Brain microvascular endothelial cell (primary cell): ENCODE data around the gene ANKFY1.
A peak's percentile ranks its signal among the peaks of the same experiment; 100 is the strongest.

Experiments
- DNase-seq: peaks from one replicate; pipeline ENCODE4 v3.0.0-alpha.2; 2020
- H3K27ac ChIP-seq: fragments of 250-450 bp; sonication (Bioruptor Pico); 2 replicates; pipeline ENCODE4 v1.5.1; 2020; ENCODE audit warnings: mild to moderate bottlenecking, moderate library complexity
- H3K27me3 ChIP-seq: fragments of 250-450 bp; sonication (Bioruptor Pico); replicated peaks from 2 replicates; pipeline ENCODE4 v1.5.1; 2020; ENCODE audit warnings: mild to moderate bottlenecking
- H3K36me3 ChIP-seq: fragments of 250-450 bp; sonication (Bioruptor Pico); replicated peaks from 2 replicates; pipeline ENCODE4 v1.5.1; 2020; ENCODE audit warnings: mild to moderate bottlenecking
- H3K4me3 ChIP-seq: 2 replicates; pipeline ENCODE4 v1.5.1; 2011; ENCODE audit warnings: low read depth, mild to moderate bottlenecking, control low read depth, low read length, moderate library complexity
- CTCF ChIP-seq: IDR thresholded peaks from 2 replicates; pipeline ENCODE4 v1.5.1; 2011; ENCODE audit warnings: low read depth, mild to moderate bottlenecking, moderate library complexity, low read length, control low read depth, inconsistent platforms; ENCODE audit errors: missing control alignments
- in situ Hi-C: cut with HindIII; loops from 2 replicates; pipeline ENCODE4 v1.10.0; 2017; ENCODE audit warnings: low sequenced_read_pairs, low pct_ligation_motif_present

Gene ANKFY1

DNA sequence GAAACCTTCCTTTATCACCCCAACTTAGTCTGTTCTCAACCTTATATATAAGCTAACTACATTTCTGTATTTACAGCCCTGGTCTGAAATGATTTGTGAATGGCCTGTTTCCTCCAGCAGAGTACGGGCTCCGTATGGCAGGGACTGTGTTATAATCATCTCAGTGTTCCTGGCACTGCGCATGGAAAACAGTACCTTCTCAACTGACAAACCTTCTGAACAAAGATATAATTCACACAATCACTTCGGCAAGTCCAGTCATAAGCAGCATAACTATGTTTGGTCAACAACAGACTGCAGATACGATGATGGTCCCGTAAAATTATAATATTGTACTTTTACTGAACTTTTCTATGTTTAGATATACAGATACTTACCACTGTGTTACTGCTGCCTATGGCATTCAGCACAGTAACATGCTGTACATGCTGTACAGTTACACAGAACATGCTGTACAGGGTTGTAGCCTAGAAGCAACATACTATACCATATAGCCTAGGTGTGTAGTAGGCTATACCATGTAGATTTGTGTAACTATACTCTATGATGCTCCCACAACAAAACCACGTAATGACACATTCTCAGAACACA lies 30.0 kb downstream of the ANKFY1 start:
- H3K4me3 ChIP-seq = no peak overlapping the region
- no peak for TF ChIP-seq CTCF
- DNase-seq = no peak
- peaks cover 17% of the 10 kb centered on the region for H3K36me3 ChIP-seq
- H3K27ac ChIP-seq = no peak overlapping the region
- H3K27me3 ChIP-seq = no peaks in the 10 kb centered on the region
- in situ Hi-C loops = no loop called here

DNA sequence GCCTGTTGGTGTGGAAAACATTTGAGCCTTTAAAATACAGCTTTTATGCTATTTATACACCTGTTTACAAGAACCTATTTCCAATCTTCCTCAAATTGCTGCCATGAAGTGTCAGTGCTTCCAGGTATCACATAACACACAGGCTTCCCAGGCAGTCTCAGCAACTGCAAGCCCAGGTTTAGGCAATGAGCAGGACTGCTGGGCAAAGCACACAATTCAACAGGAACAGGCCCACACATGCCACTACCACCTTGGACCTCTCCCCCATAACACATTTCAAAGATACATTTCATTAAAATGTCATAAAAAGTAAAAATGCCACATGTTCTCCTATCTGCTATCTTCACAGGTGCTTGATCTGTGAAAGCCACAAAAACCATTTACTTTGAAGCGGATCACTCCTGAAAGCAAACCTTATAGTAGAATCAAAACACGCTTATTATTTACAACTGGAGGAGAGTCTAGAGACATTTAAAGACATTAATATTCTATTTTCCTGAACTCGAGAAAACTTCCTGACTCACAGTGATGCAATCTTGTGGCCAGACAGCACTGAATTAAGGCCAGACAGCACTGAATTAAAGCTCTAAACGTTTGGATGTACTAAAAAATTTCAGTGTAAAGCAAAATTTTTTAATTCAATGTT lies 31.5 kb downstream of the ANKFY1 start:
- Histone ChIP-seq H3K4me3 (no peak overlapping the region), H3K36me3 (peaks cover 17% of the 10 kb centered on the region), H3K27ac (peak overlapping the region; percentile 80), H3K27me3 (no peaks in the 10 kb centered on the region)
- in situ Hi-C loops = no loop called here
- TF ChIP-seq CTCF = no peak
- DNase-seq = peak; percentile 71

GRCh38 chr17:4229627-4230541 lies 33.9 kb downstream of the ANKFY1 start:
- peak; percentile 90 for DNase-seq
- peaks cover 13% of the 10 kb centered on the region for H3K36me3 ChIP-seq

DNA sequence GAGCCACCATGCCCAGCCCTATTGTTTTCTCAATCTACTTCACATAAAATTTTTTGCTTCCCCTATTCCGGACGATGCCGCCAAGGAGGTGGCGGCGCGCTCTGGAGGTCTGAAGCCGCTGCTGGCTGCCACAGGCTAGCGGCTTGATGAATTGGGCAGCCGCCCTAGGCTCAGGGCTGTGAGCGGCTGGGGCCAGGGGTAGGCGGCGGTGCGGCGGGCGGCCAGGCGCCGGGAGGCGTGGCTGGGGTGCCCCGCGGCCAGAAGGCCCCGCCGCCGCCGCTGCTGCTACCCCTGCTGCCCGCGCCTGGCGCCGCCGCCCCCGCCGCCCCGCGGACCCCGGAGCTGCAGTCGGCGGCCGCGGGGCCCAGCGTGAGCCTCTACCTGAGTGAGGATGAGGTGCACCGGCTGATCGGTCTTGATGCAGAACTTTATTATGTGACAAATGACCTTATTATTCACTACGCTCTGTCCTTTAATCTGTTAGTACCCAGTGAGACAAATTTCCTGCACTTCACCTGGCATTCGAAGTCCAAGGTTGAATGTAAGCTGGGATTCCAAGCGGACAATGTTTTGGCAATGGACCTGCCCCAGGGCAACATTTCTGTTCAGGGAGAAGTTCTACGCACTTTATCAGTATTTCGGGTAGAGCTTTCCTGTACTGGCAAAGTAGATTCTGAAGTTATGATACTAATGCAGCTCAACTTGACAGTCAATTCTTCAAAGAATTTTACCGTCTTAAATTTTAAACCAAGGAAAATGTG lies 41.7 kb downstream of the ANKFY1 start:
- peaks cover 6% of the 10 kb centered on the region for H3K36me3 ChIP-seq
- in situ Hi-C loops = loop anchor here (25.0 kb wide), 1 partner anchor 190 kb away; no protein-coding TSS in a partner anchor

More at GRCh38 chr17:4229627-4230541, 33.9 kb downstream of the ANKFY1 start:
- in situ Hi-C loops = no loop called here
- no peak for TF ChIP-seq CTCF
- no peak overlapping the region for H3K4me3 ChIP-seq
- H3K27me3 ChIP-seq = no peaks in the 10 kb centered on the region
- H3K27ac ChIP-seq = peak overlapping the region; percentile 81

More for the DNA sequence above, 41.7 kb downstream of the ANKFY1 start:
- Histone ChIP-seq H3K4me3 (no peak overlapping the region), H3K27ac (no peak overlapping the region), H3K27me3 (no peaks in the 10 kb centered on the region)
- TF ChIP-seq CTCF = no peak
- no peak for DNase-seq
